ENCODE results near the gene LMNA.

- TF ChIP-seq MAFK (IDR thresholded peaks at IDR 0.05; ENCODE audit: low read depth, low read length) (no peak), CEBPB (IDR thresholded peaks at IDR 0.05; ENCODE audit: low read depth, low read length) (no peak), POLR2A (IDR thresholded peaks at IDR 0.05; ENCODE audit: low read depth, low read length) (no peak), MXI1 (IDR thresholded peaks at IDR 0.05; ENCODE audit: borderline replicate concordance, low read depth, low read length) (no peak), RAD21 (IDR thresholded peaks at IDR 0.05; ENCODE audit: low read length) (no peak), RFX5 (IDR thresholded peaks at IDR 0.05; ENCODE audit: low read depth, low read length) (no peak), CHD1 (IDR thresholded peaks at IDR 0.05; ENCODE audit: low read depth, low read length) (no peak), SMC3 (IDR thresholded peaks at IDR 0.05; ENCODE audit: low read depth, low read length) (no peak), RCOR1 (IDR thresholded peaks at IDR 0.05; ENCODE audit: insufficient replicate concordance, low read length) (no peak), MAZ (IDR thresholded peaks at IDR 0.05; ENCODE audit: borderline replicate concordance, low read depth, low read length) (no peak), FOS (IDR thresholded peaks at IDR 0.05; ENCODE audit: low read depth, low read length) (no peak), ELK1 (IDR thresholded peaks at IDR 0.05; ENCODE audit: borderline replicate concordance, low read depth, low read length) (no peak)
- TF ChIP-seq, protein P1, sequence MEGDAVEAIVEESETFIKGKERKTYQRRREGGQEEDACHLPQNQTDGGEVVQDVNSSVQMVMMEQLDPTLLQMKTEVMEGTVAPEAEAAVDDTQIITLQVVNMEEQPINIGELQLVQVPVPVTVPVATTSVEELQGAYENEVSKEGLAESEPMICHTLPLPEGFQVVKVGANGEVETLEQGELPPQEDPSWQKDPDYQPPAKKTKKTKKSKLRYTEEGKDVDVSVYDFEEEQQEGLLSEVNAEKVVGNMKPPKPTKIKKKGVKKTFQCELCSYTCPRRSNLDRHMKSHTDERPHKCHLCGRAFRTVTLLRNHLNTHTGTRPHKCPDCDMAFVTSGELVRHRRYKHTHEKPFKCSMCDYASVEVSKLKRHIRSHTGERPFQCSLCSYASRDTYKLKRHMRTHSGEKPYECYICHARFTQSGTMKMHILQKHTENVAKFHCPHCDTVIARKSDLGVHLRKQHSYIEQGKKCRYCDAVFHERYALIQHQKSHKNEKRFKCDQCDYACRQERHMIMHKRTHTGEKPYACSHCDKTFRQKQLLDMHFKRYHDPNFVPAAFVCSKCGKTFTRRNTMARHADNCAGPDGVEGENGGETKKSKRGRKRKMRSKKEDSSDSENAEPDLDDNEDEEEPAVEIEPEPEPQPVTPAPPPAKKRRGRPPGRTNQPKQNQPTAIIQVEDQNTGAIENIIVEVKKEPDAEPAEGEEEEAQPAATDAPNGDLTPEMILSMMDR (conservative IDR thresholded peaks at IDR 0.05; ENCODE audit: low read depth, low read length) = no peak
- TF ChIP-seq, protein P2, sequence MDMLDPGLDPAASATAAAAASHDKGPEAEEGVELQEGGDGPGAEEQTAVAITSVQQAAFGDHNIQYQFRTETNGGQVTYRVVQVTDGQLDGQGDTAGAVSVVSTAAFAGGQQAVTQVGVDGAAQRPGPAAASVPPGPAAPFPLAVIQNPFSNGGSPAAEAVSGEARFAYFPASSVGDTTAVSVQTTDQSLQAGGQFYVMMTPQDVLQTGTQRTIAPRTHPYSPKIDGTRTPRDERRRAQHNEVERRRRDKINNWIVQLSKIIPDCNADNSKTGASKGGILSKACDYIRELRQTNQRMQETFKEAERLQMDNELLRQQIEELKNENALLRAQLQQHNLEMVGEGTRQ (IDR thresholded peaks at IDR 0.05; ENCODE audit: low read depth, low read length) = no peak
Measured at GRCh38 chr1:156172696-156173470, 58.4 kb downstream of the LMNA start.
